ENCODE results near the gene GXYLT1. TPM values are rescaled to one million over a fixed set of nuclear protein-coding genes. Genes with fewer than 3 reads are reported as not detected.

The GXYLT1 gene
- total RNA-seq (2014; rRNA removed; shearing (Covaris generic)) (9.9 and 13.4 TPM in 2 replicates), polyA plus RNA-seq (2016; fragmentation: Nextera tagmentation; extraction: Ambion mirVana) (3.7 and 3.9 TPM in 2 replicates)
- long read RNA-seq, full-length matches to known transcripts, result 1 of 2 reads
- long read RNA-seq, partial matches to known transcripts, result 0 of 2 reads
- long read RNA-seq, other reads (novel, unspliced or antisense), result 1 of 2 reads

GRCh38 chr12:42144408-42145196, at the start of gene GXYLT1:
Gene GXYLT1 (minus strand): TSS chr12:42144874. CDS start chr12:42144646, 228 bp downstream.
- H3K36me3 Mint-ChIP-seq (ENCODE audit: low read depth), result no peaks in the 10 kb centered on the region; the same call in 2 of the 3 replicates
- H3K36me3 ChIP-seq (ENCODE audit: insufficient read depth), result no peaks in the 10 kb centered on the region

GRCh38 chr12:42192686-42193085, 48.0 kb upstream of the GXYLT1 start:
- Histone ChIP-seq H3K4me1 (ENCODE audit: insufficient read depth) (no peaks in the 10 kb centered on the region), H3K4me2 (no peak overlapping the region), H3F3A (replicated peaks; ENCODE audit: low read depth) (no peaks in the 10 kb centered on the region), H3K4me3 (no peak overlapping the region), H2AFZ (no peak overlapping the region), H3K36me3 (ENCODE audit: insufficient read depth) (no peaks in the 10 kb centered on the region), H3K27ac (ENCODE audit: low read depth) (no peak overlapping the region), H4K20me1 (replicated peaks; ENCODE audit: insufficient read depth) (no peaks in the 10 kb centered on the region), H3K27me3 (ENCODE audit: insufficient read depth) (no peaks in the 10 kb centered on the region), H3K9me2 (ENCODE audit: insufficient read depth) (no peaks in the 10 kb centered on the region), H3K79me2 (replicated peaks; ENCODE audit: insufficient read depth) (no peaks in the 10 kb centered on the region)
- ATAC-seq (no peak), DNase-seq (ENCODE audit: low spot score) (no peak)
- Mint-ChIP-seq H3K4me1 (peaks cover 6% of the 10 kb centered on the region; the same call in 2 of the 3 replicates), H3K36me3 (ENCODE audit: low read depth) (no peaks in the 10 kb centered on the region), H3K9me3 (no peaks in the 10 kb centered on the region), H3K27ac (no peak overlapping the region), H3K27me3 (ENCODE audit: insufficient read depth, low read depth, poor library complexity) (no peaks in the 10 kb centered on the region), H3K4me3 (no peak overlapping the region)
- TF ChIP-seq ZNF462 (CRISPR knock-in tag; IDR thresholded peaks at IDR 0.05), result no peak
- no peak for TF ChIP-seq STAT1 (IDR thresholded peaks at IDR 0.05; ENCODE audit: unreplicated experiment)

More at GRCh38 chr12:42144408-42145196, at the start of gene GXYLT1:
- Mint-ChIP-seq H3K4me3 (peak within 1 kb of the TSS; percentile 91), H3K4me1 (peaks cover 25% of the 10 kb centered on the region), H3K27me3 (ENCODE audit: insufficient read depth, low read depth, poor library complexity) (peaks cover 6% of the 10 kb centered on the region), H3K27ac (peak within 1 kb of the TSS; percentile 80), H3K9me3 (no peaks in the 10 kb centered on the region; the same call in 2 of the 3 replicates)
- Histone ChIP-seq H3F3A (replicated peaks; ENCODE audit: low read depth) (peaks cover 14% of the 10 kb centered on the region; the same call in 1 of the 2 replicates), H3K27me3 (ENCODE audit: insufficient read depth) (peaks cover 50% of the 10 kb centered on the region), H3K9me2 (ENCODE audit: insufficient read depth) (no peaks in the 10 kb centered on the region), H4K20me1 (replicated peaks; ENCODE audit: insufficient read depth) (peaks cover 19% of the 10 kb centered on the region; the same call in 1 of the 2 replicates), H3K4me1 (ENCODE audit: insufficient read depth) (peaks cover 23% of the 10 kb centered on the region), H3K27ac (ENCODE audit: low read depth) (peak within 1 kb of the TSS; percentile 46; the same call in 1 of the 2 replicates), H3K79me2 (replicated peaks; ENCODE audit: insufficient read depth) (peaks cover 40% of the 10 kb centered on the region), H2AFZ (peak within 1 kb of the TSS; percentile 99), H3K4me3 (peak within 1 kb of the TSS; percentile 59), H3K4me2 (peak within 1 kb of the TSS; percentile 76)
- DNase-seq (ENCODE audit: low spot score), result peak; percentile 92
- TF ChIP-seq STAT1 (IDR thresholded peaks at IDR 0.05; ENCODE audit: unreplicated experiment), result no peak
- TF ChIP-seq POLR2AphosphoS5 (IDR thresholded peaks at IDR 0.05; ENCODE audit: low read depth), result peak; percentile 77
- no peak for TF ChIP-seq REST (IDR thresholded peaks at IDR 0.05; ENCODE audit: unreplicated experiment)
- TF ChIP-seq EZH2 (IDR thresholded peaks at IDR 0.05; ENCODE audit: low read depth, unreplicated experiment), result no peak
- TF ChIP-seq ZNF331 (CRISPR knock-in tag; IDR thresholded peaks at IDR 0.05; ENCODE audit: low read depth), result no peak
- ATAC-seq, result peak; percentile 89
